ENCODE results near the gene ARFGAP2.

The ARFGAP2 gene

GRCh38 chr11:47152126-47152952, 24.3 kb downstream of the ARFGAP2 start:
- in situ Hi-C loops (cut with MboI; ENCODE audit: low sequenced_read_pairs): loop anchor here (10.0 kb wide), 1 partner anchor 268 kb away; no protein-coding TSS in a partner anchor

- in situ Hi-C loops (cut with MboI; ENCODE audit: low sequenced_read_pairs): loop anchor here (10.0 kb wide), 1 partner anchor 265 kb away; no protein-coding TSS in a partner anchor
Observed at GRCh38 chr11:47149782-47150181, 26.9 kb downstream of the ARFGAP2 start.

GRCh38 chr11:47148903-47149531, 27.7 kb downstream of the ARFGAP2 start:
- in situ Hi-C loops (cut with MboI; ENCODE audit: low sequenced_read_pairs): no loop called here

GRCh38 chr11:47148270-47148669, 28.4 kb downstream of the ARFGAP2 start:
- in situ Hi-C loops (cut with MboI; ENCODE audit: low sequenced_read_pairs): no loop called here

GRCh38 chr11:47147681-47148080, 29.0 kb downstream of the ARFGAP2 start:
- in situ Hi-C loops (cut with MboI; ENCODE audit: low sequenced_read_pairs): no loop called here

GRCh38 chr11:47147250-47147649, 29.4 kb downstream of the ARFGAP2 start:
- in situ Hi-C loops (cut with MboI; ENCODE audit: low sequenced_read_pairs): no loop called here

GRCh38 chr11:47144541-47144940, 32.1 kb downstream of the ARFGAP2 start:
- in situ Hi-C loops (cut with MboI; ENCODE audit: low sequenced_read_pairs): no loop called here

- in situ Hi-C loops (cut with MboI; ENCODE audit: low sequenced_read_pairs): no loop called here
Observed at GRCh38 chr11:47143322-47143721, 33.4 kb downstream of the ARFGAP2 start.

- in situ Hi-C loops (cut with MboI; ENCODE audit: low sequenced_read_pairs): no loop called here
Observed at GRCh38 chr11:47139878-47140277, 36.8 kb downstream of the ARFGAP2 start.

GRCh38 chr11:47137476-47137875, 39.2 kb downstream of the ARFGAP2 start:
- in situ Hi-C loops (cut with MboI; ENCODE audit: low sequenced_read_pairs): no loop called here

- in situ Hi-C loops (cut with MboI; ENCODE audit: low sequenced_read_pairs): no loop called here
Observed at GRCh38 chr11:47136921-47137320, 39.8 kb downstream of the ARFGAP2 start.

GRCh38 chr11:47136327-47136726, 40.4 kb downstream of the ARFGAP2 start:
- in situ Hi-C loops (cut with MboI; ENCODE audit: low sequenced_read_pairs): no loop called here

- in situ Hi-C loops (cut with MboI; ENCODE audit: low sequenced_read_pairs): no loop called here
Observed at GRCh38 chr11:47132981-47133380, 43.7 kb downstream of the ARFGAP2 start.

GRCh38 chr11:47132490-47132889, 44.2 kb downstream of the ARFGAP2 start:
- in situ Hi-C loops (cut with MboI; ENCODE audit: low sequenced_read_pairs): no loop called here

- in situ Hi-C loops (cut with MboI; ENCODE audit: low sequenced_read_pairs): no loop called here
Observed at GRCh38 chr11:47131136-47131535, 45.5 kb downstream of the ARFGAP2 start.

GRCh38 chr11:47130543-47130942, 46.1 kb downstream of the ARFGAP2 start:
- in situ Hi-C loops (cut with MboI; ENCODE audit: low sequenced_read_pairs): no loop called here

- in situ Hi-C loops (cut with MboI; ENCODE audit: low sequenced_read_pairs): no loop called here
Observed at GRCh38 chr11:47127213-47127612, 49.5 kb downstream of the ARFGAP2 start.

GRCh38 chr11:47125083-47125482, 51.6 kb downstream of the ARFGAP2 start:
- in situ Hi-C loops (cut with MboI; ENCODE audit: low sequenced_read_pairs): no loop called here

- in situ Hi-C loops (cut with MboI; ENCODE audit: low sequenced_read_pairs): no loop called here
Observed at GRCh38 chr11:47124675-47125074, 52.0 kb downstream of the ARFGAP2 start.

GRCh38 chr11:47123094-47123493, 53.6 kb downstream of the ARFGAP2 start:
- in situ Hi-C loops (cut with MboI; ENCODE audit: low sequenced_read_pairs): no loop called here

GRCh38 chr11:47121731-47122130, 54.9 kb downstream of the ARFGAP2 start:
- in situ Hi-C loops (cut with MboI; ENCODE audit: low sequenced_read_pairs): no loop called here

- in situ Hi-C loops (cut with MboI; ENCODE audit: low sequenced_read_pairs): no loop called here
Observed at GRCh38 chr11:47121056-47121455, 55.6 kb downstream of the ARFGAP2 start.
